Myocyte (in vitro differentiated cells): Measurements from ENCODE around the gene CFAP221. TPM values are rescaled to one million over a fixed set of nuclear protein-coding genes. Genes with fewer than 3 reads are reported as not detected.

Source experiments
- DNase-seq: peaks from one replicate; pipeline ENCODE4 v3.0.0-alpha.2; 2012; ENCODE audit warnings: low read depth
- total RNA-seq: library from RNA; depleted of rRNA; stranded (reverse); fragments of >200 nt; gene quantifications from 2 replicates; pipeline ENCODE4 v1.2.3, GENCODE V29; 2014

CFAP221 gene
- total RNA-seq, 1 donor from 2014 or later, result not detected

DNA sequence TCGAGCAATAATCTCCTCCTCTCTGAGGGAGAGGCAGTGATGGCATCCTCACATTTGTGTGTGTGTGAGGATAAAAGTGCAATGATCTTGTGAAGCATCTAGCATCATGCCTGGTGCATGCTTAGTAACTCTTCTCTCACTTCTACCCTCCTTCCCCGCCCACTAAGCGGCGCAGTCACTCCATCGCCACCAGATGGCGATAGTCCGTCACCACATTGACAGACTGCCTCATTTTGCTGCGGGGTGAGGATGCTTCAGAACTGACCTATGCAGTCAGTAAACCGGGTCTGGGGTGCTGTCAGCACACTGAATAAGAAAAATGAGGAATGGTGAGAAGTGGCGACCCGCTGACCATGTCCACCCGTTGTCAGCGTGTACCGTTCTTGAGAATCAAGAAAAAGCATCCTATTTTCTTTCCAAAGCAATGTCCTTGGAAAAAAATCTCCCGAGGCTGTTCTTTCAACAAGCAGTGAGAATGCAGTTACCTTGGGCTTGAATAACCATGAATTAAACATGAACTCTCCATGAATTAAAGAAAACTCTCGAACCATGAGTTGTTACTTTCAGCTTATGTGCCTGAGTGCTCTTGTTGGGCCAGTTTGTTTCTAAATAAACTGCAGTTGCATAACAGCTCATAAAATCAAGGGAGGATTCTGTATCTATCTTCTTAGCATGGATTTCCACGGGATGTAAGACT is 97.5 kb downstream of the CFAP221 start:
- peak; percentile 84 for DNase-seq

GRCh38 chr2:119644186-119644585 is 99.9 kb downstream of the CFAP221 start:
- DNase-seq, result no peak

DNA sequence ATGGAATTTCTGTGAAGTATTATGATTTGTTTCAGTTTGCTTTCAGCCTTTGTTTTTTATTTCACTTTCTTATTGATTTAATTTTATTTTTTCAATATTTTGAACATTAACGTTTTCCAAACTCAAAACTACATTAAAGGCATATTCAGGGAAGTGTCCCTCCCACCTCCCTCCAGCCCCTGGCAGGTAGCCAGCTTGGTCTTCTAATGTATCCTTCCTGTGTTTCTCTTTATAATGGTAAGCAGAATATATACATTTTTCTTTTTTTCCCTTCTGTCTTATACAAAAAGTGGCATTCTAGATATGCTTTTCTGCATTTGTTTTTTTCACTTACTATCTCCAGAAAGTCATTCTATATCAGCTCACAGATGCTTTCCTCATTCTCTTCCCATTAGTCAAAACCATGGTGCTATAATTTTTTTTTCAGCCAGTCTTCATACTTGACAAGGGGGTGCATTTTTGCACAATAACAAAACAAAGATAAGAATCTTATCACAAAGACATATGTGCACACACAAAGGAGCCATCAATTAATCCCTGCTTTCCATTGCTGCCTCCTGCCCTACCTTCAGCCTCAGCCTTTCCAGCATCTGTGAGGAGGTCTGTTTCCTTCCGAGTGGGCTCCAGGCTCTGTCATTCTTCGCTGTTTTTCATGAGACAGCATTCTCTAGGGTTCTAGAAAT is 101.1 kb downstream of the CFAP221 start:
- DNase-seq, result no peak

DNA sequence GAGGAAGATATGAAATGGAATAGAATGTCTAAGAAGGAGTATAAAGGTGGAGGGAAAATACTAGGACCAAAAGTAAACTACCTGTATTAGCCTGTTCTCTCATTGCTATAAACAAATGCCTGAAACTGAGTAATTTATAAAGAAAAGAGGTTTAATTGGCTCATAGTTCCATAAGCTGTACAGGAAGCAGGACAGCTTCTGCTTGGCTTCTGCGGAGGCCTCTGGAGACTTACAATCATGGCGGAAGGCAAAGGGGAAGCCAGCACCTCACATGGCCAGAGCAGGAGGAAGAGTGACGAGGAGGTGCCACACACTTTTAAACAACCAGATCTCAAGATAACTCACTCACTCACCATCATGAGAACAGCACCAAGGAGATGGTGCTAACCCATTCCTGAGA is 101.9 kb downstream of the CFAP221 start:
- no peak for DNase-seq

GRCh38 chr2:119647440-119648169 is 103.4 kb downstream of the CFAP221 start:
- no peak for DNase-seq

- DNase-seq, result no peak
Measured at GRCh38 chr2:119649364-119649917, 105.2 kb downstream of the CFAP221 start.

DNA sequence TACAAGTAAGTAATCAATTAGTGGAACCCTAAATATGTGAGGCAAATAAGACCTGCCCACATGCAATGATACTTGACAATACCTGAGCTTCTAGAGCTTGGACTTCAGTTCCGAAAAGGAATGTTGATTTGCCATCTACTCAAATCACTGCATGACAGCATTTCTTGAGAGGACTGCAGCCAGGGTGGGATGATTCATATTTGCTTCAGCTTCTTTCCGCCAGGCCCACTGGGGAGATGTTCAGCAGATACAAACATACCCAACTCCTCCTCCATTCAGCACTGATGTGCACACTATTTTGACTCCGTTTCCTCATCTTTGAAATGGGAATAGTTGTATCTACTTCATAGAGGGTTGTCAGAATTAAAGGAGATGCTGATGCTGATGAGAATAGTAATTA is 106.0 kb downstream of the CFAP221 start:
- no peak for DNase-seq

- no peak for DNase-seq
Measured at GRCh38 chr2:119650846-119651370, 106.7 kb downstream of the CFAP221 start.

DNA sequence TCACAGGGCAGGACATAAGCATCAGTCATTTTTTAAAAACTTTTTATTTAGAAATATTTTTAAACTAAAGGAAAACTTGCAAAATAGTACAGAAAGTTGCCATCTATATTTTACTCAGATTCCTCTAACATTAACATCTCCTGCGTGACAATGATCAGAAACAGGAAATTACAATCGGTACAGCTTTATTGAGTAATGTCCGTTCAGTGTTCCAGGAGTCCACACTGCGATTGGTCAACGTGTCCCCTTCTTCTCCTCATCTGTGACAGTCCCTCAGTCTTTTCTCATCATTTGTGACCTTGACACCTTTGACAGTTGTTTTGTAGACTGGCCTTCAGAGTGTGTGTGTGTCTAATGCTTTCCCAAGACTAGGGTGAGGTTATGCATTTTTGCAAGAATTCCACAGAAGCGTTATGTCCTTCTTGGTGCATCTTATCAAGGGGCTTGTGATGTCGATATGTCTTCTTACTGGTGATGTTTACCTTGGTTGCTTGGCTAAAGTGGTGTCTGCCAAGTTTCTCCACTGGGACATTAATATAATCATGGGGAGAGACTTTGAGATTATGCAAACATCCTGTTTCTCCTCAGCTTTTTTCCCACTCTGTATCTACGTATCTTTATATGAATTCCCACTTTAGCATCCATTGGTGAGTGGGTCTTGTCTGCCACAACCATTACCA is 113.4 kb downstream of the CFAP221 start:
- DNase-seq, result no peak

- peak; percentile 47 for DNase-seq
Measured at GRCh38 chr2:119659601-119660342, 115.5 kb downstream of the CFAP221 start.

GRCh38 chr2:119660343-119660658 is 116.1 kb downstream of the CFAP221 start:
- no peak for DNase-seq

DNA sequence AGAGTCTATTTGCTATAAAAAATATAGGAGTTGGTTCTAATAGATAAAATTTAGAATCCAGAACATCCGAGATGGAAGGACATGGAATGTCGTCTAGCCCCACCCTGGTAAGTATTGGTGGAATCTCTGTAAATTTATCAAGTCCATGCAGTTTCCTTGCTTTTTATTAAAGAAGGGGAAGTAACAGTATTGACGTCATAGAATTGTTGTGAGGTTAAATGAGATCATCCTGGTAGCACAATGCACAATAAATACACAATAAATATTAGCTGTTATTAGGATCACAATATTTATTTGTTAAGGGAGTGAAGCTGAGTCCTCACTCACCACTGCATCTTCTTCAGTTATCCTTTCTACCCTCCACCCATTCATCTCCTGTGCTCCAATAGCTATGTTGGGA is 118.0 kb downstream of the CFAP221 start:
- DNase-seq, result no peak

DNA sequence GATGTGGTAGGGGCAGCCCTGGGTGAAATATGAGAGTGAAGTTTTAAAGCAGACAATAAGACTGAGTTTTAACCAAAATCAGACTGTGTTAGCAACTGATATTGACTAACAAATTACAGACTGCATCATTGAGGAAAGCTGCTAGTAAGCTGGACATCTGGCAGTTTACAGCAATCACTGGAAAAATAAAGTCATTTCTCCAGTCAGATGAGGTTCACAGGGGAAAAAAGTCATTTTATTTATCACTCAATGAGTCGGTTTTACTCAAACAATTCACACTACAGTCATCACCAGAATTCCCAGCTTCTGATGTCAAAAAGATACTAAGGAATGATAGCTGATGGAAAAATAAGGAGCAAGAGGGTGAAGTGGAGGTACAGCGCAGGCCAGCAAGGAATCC is 124.3 kb downstream of the CFAP221 start:
- DNase-seq, result no peak

GRCh38 chr2:119671016-119671415 is 126.8 kb downstream of the CFAP221 start:
- no peak for DNase-seq

GRCh38 chr2:119671752-119672151 is 127.5 kb downstream of the CFAP221 start:
- no peak for DNase-seq

DNA sequence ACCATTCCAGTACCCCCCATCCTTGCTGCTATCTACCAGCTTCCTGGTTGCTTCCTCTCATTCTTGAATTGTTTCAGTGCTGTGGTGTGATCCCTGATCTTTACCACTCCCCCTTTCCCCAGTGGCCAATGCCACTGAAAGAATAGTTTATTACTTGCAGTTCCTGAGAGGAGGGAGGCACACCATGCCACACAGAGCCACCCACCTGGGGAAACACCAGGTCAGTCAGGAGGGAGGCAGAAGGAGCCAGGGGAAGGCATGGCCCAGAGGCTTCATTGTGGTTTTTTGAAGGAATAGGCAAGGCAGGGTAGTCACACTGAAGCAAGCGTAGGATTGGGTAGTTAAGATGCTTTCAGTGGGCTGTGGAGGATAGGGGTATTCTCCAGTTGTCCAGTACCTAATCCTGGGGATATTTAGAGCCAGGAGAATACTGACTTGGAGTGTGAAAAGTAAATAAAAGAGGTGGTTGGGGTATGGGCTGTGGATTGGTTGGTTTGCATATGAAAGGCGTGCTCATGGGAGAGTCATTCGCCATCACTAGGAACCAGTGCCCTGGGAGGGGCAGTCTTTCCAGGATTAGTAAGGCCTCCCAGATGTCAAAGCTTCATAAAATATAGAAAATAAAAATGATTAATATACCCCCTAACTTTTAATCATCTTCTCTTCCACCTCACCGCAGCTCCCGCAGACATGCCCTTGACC is 128.1 kb downstream of the CFAP221 start:
- DNase-seq, result no peak

DNA sequence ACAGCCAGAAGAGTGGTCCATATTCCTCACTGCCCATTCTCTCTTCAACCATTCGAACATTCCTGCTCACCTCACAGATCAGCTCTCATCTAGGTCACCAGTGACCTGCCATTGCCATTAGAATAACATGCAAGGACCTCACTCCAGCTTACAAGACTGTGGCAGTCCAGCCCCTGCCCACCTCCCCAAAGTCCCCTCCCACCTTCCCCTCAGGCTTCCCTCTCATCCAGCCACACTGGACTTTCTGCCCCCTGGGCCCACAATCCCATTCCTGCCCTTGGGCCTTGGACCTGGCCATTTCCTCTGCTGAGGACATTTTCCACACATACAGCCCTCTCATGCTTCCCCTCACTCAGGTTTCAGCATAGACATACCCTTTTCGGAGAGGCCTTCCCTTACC is 129.5 kb downstream of the CFAP221 start:
- DNase-seq, result no peak

DNA sequence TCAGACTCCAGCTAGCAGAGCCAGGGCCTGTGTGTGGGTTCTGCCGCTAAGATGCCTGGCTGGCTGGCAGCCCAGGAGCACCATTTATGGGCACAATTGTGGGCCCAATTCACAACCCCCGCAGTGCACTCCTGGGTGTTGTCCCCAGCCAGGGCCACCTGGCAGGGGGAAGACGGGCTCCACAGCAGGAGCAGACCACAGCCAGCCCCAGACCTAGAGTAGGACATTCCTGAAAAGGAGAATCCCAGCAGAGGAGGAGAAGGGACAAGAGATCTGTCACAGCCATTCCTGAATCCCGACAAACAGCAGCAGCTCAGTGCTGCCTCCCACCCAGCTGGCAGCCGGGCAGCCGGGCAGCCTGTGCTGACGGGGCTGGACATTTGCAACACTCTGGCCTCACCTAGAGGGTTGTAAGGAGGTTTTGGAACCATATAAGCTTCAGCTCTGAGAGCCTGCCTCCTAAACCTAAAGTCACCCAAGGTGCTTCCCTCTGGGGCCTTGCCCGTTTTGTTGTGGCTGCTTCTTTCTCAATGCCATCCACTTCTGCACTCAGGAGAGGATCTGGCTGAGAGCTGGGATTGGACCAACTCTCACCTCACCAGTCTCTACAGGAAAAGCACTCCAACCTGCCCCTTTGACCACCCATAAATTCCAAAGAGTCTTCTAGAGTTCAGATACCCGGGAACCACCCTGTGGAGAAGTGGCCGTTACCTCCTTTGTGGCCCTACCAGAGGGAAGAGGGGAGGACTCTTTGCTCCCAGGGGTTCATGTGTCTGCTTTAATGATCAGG is 130.7 kb downstream of the CFAP221 start:
- DNase-seq, result peak; percentile 40

- peak; percentile 52 for DNase-seq
Measured at GRCh38 chr2:119678021-119678656, 133.9 kb downstream of the CFAP221 start.
